HEK293T (cell line): ENCODE data around the gene SEC31A.
"Not testable (repeated sequence)": the region's sequence is repeated elsewhere in the genome, so short reads cannot be mapped to it uniquely, and the experiment has no call there.

Source experiments
- CTCF ChIA-PET: fragments of 350-600 bp; formaldehyde crosslinking; extraction: SDS; loops from one replicate; lab custom pipeline; 2021; ENCODE audit warnings: antibody characterized with exemption, inconsistent platforms; lab: Yijun Ruan, JAX
- POLR2A ChIA-PET: fragments of 350-600 bp; formaldehyde crosslinking; extraction: SDS; loops from one replicate; lab custom pipeline; 2020; ENCODE audit warnings: antibody characterized with exemption, inconsistent platforms; lab: Yijun Ruan, JAX
- DNase-seq: peaks from one replicate; pipeline ENCODE4 v3.0.0; 2012; ENCODE audit warnings: mixed read lengths; ENCODE audit errors: extremely low spot score
- ARNT ChIP-seq: fragments of 450-650 bp; IDR thresholded peaks from 2 replicates; pipeline ENCODE4 v1.6.1; 2017; ENCODE audit warnings: mild to moderate bottlenecking
- BHLHE40 ChIP-seq: fragments of 450-650 bp; IDR thresholded peaks from 2 replicates; pipeline ENCODE4 v1.6.1; 2016; ENCODE audit warnings: mild to moderate bottlenecking, moderate library complexity, borderline replicate concordance
- CTBP1 ChIP-seq: fragments of 450-650 bp; IDR thresholded peaks from 2 replicates; pipeline ENCODE4 v1.6.1; 2016; ENCODE audit warnings: borderline replicate concordance
- ELF4 ChIP-seq: fragments of 450-650 bp; IDR thresholded peaks from 2 replicates; pipeline ENCODE4 v1.6.1; 2017; ENCODE audit warnings: antibody characterized with exemption
- FOXA1 ChIP-seq: fragments of 450-650 bp; IDR thresholded peaks from 2 replicates; pipeline ENCODE4 v1.6.1; 2016; ENCODE audit warnings: mild to moderate bottlenecking
- FOXK2 ChIP-seq: fragments of 450-650 bp; IDR thresholded peaks from 2 replicates; pipeline ENCODE4 v1.6.1; 2016; ENCODE audit warnings: mild to moderate bottlenecking
- FOXM1 ChIP-seq: fragments of 450-650 bp; IDR thresholded peaks from 2 replicates; pipeline ENCODE4 v1.6.1; 2017; ENCODE audit warnings: mild to moderate bottlenecking, borderline replicate concordance
- HDGF ChIP-seq: fragments of 450-650 bp; IDR thresholded peaks from 2 replicates; pipeline ENCODE4 v1.6.1; 2017; ENCODE audit warnings: antibody characterized with exemption, borderline replicate concordance
- L3MBTL2 ChIP-seq: fragments of 450-650 bp; conservative IDR thresholded peaks from 2 replicates; pipeline ENCODE4 v1.6.1; 2016; ENCODE audit warnings: mild to moderate bottlenecking
- LEF1 ChIP-seq: fragments of 450-650 bp; IDR thresholded peaks from 2 replicates; pipeline ENCODE4 v1.6.1; 2017; ENCODE audit warnings: mild to moderate bottlenecking, borderline replicate concordance
- NFRKB ChIP-seq: fragments of 450-650 bp; IDR thresholded peaks from 2 replicates; pipeline ENCODE4 v1.6.1; 2016; ENCODE audit warnings: mild to moderate bottlenecking, moderate library complexity
- SP1 ChIP-seq: fragments of 450-650 bp; IDR thresholded peaks from 2 replicates; pipeline ENCODE4 v1.6.1; 2017
- SUZ12 ChIP-seq: fragments of 450-650 bp; IDR thresholded peaks from 2 replicates; pipeline ENCODE4 v1.6.1; 2016; ENCODE audit warnings: mild to moderate bottlenecking
- TARDBP ChIP-seq: fragments of 450-650 bp; IDR thresholded peaks from 2 replicates; pipeline ENCODE4 v1.6.1; 2016
- ZNF384 ChIP-seq: fragments of 450-650 bp; IDR thresholded peaks from 2 replicates; pipeline ENCODE4 v1.6.1; 2016
- TF ChIP-seq, protein P1 (sequence below): fragments of 450-650 bp; IDR thresholded peaks from 2 replicates; pipeline ENCODE4 v1.6.1; 2016

The SEC31A gene

DNA sequence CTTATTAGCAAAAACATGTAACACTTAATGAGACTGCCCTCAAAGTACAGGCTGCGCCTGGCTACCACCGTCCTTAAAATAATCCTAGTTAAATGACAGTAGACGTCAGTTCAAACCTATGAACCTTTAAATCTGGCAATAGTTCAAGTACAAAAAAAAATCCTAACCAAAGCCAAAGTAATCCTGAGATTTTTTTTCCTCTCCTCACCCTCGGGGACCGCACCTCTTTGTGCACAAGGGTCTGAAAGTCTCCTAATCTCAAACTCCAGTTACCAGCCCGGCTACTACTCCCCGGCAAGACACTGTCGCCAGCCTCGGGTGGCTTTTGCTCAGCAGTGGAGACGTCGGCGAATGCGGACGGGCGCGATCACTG lies 439 bp downstream of the SEC31A start:
- CTCF ChIA-PET: no interaction called here

DNA sequence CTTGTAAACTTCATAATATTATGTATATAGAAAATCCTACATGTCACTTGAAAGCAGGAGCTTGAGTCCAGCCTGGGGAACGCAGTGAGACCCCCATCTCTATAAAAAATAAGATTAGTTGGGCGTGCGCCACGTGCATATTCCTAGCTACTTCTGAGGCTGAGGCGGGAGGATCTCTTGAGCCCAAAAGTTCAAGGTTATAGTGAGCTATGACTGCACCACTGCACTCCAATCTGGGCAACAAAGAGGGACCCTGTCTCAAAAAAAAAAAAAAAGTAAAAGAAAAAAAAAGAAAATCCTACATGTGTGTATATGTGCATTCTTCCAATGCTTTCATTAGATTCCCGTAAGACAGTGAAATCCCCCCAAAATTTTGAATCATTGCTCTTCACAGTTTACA lies 1.7 kb downstream of the SEC31A start:
- no peak for TF ChIP-seq NFRKB
- TF ChIP-seq CTBP1: no peak
- TF ChIP-seq HDGF: no peak
- TF ChIP-seq TARDBP: no peak
- TF ChIP-seq SUZ12: no peak
- peak; percentile 59; the same call in 1 of the 2 replicates for TF ChIP-seq ZNF384
- ChIA-PET CTCF (interaction anchor here (0.6 to 0.7 kb wide), 3 partner anchors 8 to 1422 kb away, joined by 3 to 7 read pairs (median 3); no protein-coding TSS in a partner anchor), POLR2A (interaction anchor here (0.9 to 4.4 kb wide), 2 partner anchors 10 to 122 kb away, joined by 3 to 39 read pairs; partner anchors contain the start of genes LIN54 and THAP9)
- no peak for DNase-seq

More for the DNA sequence above, 439 bp downstream of the SEC31A start:
- TF ChIP-seq FOXA1 (no peak), SP1 (no peak), FOXM1 (0 out of 2 replicates have a peak, but pooled peaks have one; percentile 40), SUZ12 (no peak), TARDBP (no peak), ZNF384 (no peak), CTBP1 (no peak), ELF4 (no peak)
- POLR2A ChIA-PET: interaction anchor here (4.4 kb wide), 1 partner anchor 9 kb away, joined by 39 read pairs; the partner anchor contains the start of gene THAP9
- no peak for DNase-seq

DNA sequence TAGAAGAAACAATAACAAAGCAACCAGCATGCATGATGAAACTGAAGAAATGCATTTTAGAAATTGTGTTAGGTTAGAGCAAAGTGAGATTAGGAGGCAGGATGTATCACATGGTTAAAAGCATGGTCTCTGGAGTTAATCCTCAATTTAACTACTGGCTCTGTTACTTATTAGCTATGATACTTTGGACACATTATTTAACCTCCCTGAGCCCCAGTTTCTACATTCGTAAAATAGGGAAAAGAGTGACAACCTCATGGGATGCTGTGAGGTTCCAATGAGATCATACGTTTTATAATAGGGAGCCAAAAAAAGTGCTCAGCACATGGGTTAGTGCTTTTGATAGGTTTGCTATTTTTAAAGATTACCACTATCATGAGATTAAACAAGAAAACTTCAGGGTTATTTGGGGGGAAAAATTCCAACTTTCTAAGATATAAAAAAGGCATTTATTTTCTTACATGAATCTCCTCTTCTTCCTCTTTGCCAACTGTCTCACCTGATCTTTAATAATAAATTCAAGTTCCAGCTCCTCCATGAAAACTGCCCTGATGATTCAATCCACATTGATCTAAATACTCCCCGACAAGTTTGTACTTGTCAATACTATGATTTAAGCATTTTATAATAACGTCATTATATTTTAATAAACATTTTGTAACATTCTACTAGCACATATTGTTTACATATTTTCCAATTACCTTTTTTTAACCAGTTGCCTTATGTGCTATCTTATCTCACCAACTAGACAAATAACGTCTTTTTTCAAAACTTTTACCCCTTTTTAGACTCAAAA lies 4.6 kb downstream of the SEC31A start:
- DNase-seq: no peak
- ChIA-PET POLR2A (interaction anchor here (1.7 to 2.1 kb wide), 3 partner anchors 13 to 457 kb away, joined by 3 to 16 read pairs (median 7); partner anchors contain the start of gene THAP9), CTCF (interaction anchor here (0.8 kb wide), 1 partner anchor 441 kb away, joined by 3 read pairs; no protein-coding TSS in a partner anchor)
- TF ChIP-seq FOXA1 (no peak), SP1 (no peak), BHLHE40 (no peak), CTBP1 (no peak), SUZ12 (no peak), TARDBP (no peak), ZNF384 (no peak), NFRKB (no peak), FOXK2 (no peak), FOXM1 (no peak), HDGF (no peak), LEF1 (no peak), ELF4 (no peak), ARNT (no peak), L3MBTL2 (no peak)
- TF ChIP-seq, protein P1, sequence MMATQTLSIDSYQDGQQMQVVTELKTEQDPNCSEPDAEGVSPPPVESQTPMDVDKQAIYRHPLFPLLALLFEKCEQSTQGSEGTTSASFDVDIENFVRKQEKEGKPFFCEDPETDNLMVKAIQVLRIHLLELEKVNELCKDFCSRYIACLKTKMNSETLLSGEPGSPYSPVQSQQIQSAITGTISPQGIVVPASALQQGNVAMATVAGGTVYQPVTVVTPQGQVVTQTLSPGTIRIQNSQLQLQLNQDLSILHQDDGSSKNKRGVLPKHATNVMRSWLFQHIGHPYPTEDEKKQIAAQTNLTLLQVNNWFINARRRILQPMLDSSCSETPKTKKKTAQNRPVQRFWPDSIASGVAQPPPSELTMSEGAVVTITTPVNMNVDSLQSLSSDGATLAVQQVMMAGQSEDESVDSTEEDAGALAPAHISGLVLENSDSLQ: no peak

DNA sequence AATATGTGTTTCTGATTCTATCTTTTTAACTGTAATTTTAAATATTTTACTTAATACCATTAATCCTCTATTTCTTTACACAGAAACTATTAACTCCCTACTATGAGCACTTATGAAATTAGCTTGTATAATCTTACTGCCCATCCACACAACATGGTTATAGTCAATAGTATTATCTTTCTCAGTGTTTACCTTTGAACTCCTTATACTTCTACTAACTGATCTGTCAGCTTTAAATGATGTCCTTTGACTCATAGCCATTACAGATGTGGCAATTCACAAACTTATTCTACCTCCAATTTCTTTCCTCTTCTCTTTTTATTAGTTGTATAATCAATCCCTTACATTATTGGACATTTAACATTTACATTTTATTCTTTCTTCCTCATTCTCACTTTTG lies 5.5 kb downstream of the SEC31A start:
- CTCF ChIA-PET: no interaction called here

DNA sequence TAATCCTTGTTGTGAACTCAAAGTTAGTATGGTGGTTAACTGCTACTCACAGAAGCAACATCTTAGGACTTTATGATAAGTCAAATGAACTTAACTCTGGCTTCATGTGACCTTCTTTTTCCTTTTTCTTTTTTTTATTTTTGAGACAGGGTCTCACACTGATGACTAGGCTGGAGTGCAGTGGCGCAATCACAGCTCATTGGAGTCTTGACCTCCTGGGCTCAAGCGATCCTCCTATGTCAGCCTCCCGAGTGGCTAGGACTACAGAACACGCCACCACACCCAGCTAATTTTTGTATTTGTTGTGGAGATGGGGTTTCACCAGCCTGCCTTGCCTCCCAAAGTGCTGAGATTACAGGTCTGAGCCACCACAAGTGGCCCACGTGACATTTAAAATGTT lies 22.4 kb downstream of the SEC31A start:
- no peak for DNase-seq
- POLR2A ChIA-PET: no interaction called here

More for the DNA sequence above, 5.5 kb downstream of the SEC31A start:
- TF ChIP-seq LEF1 (no peak), ARNT (no peak), SUZ12 (no peak), SP1 (no peak), BHLHE40 (no peak)
- TF ChIP-seq, protein P1: peak; percentile 68
- POLR2A ChIA-PET: interaction anchor here (1.7 to 2.1 kb wide), 3 partner anchors 14 to 456 kb away, joined by 3 to 16 read pairs (median 7); partner anchors contain the start of gene THAP9
- no peak for DNase-seq

DNA sequence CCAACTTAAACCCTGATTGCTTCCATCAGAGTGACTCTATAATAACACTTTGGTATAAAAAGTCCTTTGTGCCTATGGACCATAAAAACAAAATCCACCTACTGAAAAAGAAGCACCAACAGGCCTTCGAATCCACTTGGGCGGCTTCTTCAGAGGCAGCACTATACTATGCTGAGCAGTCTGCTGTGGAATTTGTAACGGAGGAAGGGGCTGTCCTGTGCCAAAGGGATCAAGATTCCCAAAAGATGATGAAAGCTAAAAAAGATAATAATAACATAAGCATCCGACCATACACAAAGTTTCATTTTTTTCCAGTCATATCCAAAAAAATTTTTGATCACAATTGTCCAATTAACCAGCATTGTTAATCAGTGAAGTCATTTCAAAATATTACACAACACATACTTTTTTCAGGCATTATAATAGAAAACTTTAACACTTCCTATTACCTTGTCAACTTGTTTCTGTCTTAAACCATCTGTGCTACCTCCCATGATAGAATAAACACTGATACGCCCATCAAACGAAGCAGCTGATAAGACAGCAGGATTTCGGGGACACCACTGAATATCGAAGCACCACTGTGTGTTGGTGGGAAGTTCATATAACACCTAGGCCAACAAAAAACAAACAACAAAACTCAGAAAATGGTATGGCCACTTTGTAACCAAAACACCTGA lies 24.1 kb downstream of the SEC31A start:
- TF ChIP-seq FOXM1: no peak
- TF ChIP-seq, protein P1: no peak
- no peak for TF ChIP-seq NFRKB
- TF ChIP-seq FOXK2: no peak
- no peak for TF ChIP-seq FOXA1
- TF ChIP-seq CTBP1: no peak
- no peak for TF ChIP-seq SP1
- TF ChIP-seq TARDBP: no peak
- TF ChIP-seq L3MBTL2: no peak
- no peak for TF ChIP-seq ARNT
- no peak for TF ChIP-seq LEF1
- no peak for TF ChIP-seq SUZ12
- no peak for TF ChIP-seq HDGF
- TF ChIP-seq BHLHE40: no peak
- TF ChIP-seq ELF4: no peak
- POLR2A ChIA-PET: no interaction called here
- no peak for DNase-seq
- CTCF ChIA-PET: no interaction called here

More for the DNA sequence above, 22.4 kb downstream of the SEC31A start:
- CTCF ChIA-PET: no interaction called here
- TF ChIP-seq, protein P1: no peak

DNA sequence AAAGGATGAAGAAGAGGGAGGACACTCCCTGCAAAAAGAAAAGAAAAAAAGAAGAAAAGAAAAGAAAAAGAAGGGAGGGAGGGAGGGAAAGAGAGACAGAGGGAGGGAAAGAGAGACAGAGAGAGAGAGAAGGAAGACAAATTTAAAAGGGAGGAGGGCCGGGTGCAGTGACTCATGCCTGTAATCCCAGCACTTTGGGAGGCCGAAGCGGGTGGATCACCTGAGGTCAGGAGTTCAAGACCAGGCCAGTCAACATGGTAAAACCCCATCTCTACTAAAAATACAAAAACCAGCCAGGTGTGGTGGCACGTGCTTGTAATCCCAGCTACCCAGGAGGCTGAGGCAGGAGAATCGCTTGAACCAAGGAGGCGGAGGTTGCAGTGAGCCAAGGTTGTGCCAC lies 24.9 kb downstream of the SEC31A start:
- POLR2A ChIA-PET, DNase-seq, CTCF ChIA-PET: not testable (repeated sequence)
